Central memory CD8-positive, alpha-beta T cell (primary cell): ENCODE data around the gene CABLES2.
"Not testable (repeated sequence)": the region's sequence is repeated elsewhere in the genome, so short reads cannot be mapped to it uniquely, and the experiment has no call there.

Experiments
- ATAC-seq: fragments of 150-1000 bp; cut with Tn5 transposase; replicated peaks from 2 replicates; pipeline ENCODE4 v1.10.0; 2022; ENCODE audit warnings: mild to moderate bottlenecking, moderate FRiP score, moderate number of reproducible peaks; ENCODE audit not compliant: poor library complexity, severe bottlenecking; ENCODE audit errors: extremely low read depth
- DNase-seq, 2 donors: peaks; one replicate each; pipeline ENCODE4 v3.0.0; 2021; ENCODE audit warnings: low spot score in 2 of 2
- H3K27ac Mint-ChIP-seq: one replicate; pipeline ENCODE4 v1.8.0; 2022; ENCODE audit warnings: low read depth, mild to moderate bottlenecking, moderate library complexity, mixed read lengths
- H3K27me3 Mint-ChIP-seq: one replicate; pipeline ENCODE4 v1.8.0; 2022; ENCODE audit warnings: mixed read lengths
- H3K36me3 Mint-ChIP-seq: one replicate; pipeline ENCODE4 v1.8.0; 2022; ENCODE audit warnings: mild to moderate bottlenecking, moderate library complexity, mixed read lengths; ENCODE audit not compliant: insufficient read depth
- H3K4me1 Mint-ChIP-seq: one replicate; pipeline ENCODE4 v1.8.0; 2022; ENCODE audit warnings: mixed read lengths
- H3K4me3 Mint-ChIP-seq: one replicate; pipeline ENCODE4 v1.8.0; 2022; ENCODE audit warnings: mild to moderate bottlenecking, moderate library complexity, mixed read lengths
- H3K9me3 Mint-ChIP-seq: one replicate; pipeline ENCODE4 v1.8.0; 2022; ENCODE audit warnings: mixed read lengths

CABLES2 gene

DNA sequence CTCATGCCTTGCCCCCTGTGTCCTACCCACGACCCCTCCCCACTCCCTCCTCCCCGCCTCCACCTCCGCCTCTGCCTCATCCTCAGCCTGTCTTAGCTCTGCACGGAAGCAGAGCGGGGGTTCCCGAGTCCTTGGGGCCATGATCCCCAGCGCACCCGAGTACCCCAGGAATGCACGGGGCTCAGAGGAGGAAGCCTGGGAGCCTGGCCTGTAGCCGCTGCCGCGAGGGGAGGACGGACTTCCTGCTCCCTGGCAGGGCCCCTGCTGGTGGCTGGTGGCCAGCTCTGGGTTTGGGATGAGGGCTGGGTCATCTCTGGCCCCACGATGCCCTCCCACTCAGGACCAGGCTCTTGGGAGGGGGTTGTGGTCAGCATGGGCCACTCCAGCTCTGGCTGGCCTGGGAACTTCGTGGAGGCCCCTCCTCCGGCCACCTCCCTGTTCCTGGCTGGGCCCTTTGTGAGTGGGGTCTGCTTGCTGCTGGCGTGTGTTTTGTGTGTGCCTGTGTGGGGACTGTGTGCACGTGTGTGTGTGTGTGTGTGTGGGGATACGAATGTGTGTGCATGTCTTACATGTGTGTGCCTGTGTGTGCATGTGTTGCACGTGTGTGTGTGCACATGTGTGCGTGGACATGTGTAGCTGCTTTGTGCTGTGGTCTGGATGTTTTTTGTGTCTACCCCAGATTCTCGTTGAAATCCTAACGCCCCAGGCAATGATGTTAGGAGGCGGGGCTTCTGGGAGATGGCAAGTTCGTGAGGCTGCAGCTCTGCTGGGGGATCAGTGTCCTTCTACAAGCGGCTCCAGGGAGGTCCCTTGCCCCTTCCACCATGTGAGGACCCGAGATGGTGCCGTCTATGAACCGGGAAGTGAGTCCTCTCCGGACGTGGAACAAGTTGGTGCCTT lies 21.6 kb upstream of the CABLES2 start:
- ATAC-seq (no peak), DNase-seq (no peak)
- Mint-ChIP-seq H3K4me3 (no peak overlapping the region), H3K4me1 (no peaks in the 10 kb centered on the region), H3K27ac (no peak overlapping the region), H3K9me3 (no peaks in the 10 kb centered on the region), H3K36me3 (no peaks in the 10 kb centered on the region), H3K27me3 (peaks cover 26% of the 10 kb centered on the region)

DNA sequence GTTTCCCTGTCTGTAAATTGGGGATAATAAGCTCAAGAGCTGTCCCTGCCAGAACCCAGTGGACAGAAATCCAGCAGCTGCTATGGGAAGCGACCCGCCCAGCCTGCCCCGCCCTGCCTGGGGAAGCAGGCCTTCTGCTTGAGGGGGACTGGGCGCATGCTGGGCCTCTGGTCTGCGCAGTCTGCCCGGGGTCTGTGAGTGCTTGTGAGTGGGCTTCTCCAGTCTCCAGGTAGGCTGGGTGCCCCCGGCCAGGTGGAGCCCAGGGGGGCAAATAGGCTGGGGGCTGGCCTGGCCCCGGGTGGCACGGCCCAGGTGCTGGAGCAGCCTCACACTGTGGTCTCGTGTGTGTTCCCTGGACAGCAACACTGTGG lies 20.9 kb upstream of the CABLES2 start:
- DNase-seq (no peak), ATAC-seq (no peak)
- no peaks in the 10 kb centered on the region for H3K36me3 Mint-ChIP-seq
- H3K4me3 Mint-ChIP-seq = no peak overlapping the region
- no peak overlapping the region for H3K27ac Mint-ChIP-seq
- H3K9me3 Mint-ChIP-seq = no peaks in the 10 kb centered on the region
- H3K27me3 Mint-ChIP-seq = peaks cover 19% of the 10 kb centered on the region
- H3K4me1 Mint-ChIP-seq = no peaks in the 10 kb centered on the region

DNA sequence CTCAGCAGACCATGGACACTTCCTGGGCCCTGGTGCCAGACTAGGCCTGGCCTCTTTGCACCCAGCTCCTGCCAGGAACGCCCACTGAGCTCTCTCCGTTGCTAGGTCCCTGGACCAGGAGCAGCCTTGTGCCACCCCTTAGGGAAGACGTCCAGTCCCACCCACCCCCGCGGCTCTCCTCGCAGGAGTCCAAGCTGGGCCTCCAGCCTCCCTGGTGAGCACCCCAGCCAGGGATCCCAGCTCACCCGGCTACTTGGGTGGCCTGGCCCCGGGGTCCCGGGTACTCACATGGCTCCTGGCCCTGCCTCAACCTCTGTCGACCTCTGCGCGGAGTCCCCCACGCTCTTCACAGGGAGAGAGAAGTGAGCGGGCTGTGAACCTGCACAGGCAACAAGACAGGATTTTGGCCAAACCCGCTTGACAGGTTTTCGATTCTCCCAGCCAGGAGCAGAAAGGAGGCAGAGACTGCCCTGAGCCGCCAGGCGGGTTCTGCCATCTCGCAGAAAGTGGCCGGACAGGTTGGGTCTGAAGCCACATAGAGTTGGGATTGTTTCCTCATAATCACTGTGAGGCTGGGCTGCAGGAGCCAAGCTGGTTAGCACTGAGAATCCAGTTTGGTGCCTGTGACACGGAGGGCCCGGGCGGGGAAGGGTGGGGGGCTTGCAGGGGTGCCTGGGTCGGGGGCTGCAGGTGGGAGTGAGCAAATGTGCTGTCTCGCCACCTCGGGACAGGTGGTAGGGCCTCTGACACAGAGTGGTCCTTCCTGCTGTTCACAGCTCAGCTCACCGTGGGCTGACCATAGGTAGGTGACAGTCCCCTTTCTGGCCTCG lies 20.3 kb upstream of the CABLES2 start, which contains the start of gene RBBP8NL:
Gene RBBP8NL (minus strand): TSS at position 368 of the 830 bp plus-strand sequence. CDS start 7,892 bp downstream, outside the sequence.
- H3K27ac Mint-ChIP-seq = no peak within 1 kb of the TSS
- no peaks in the 10 kb centered on the region for H3K36me3 Mint-ChIP-seq
- H3K9me3 Mint-ChIP-seq = no peaks in the 10 kb centered on the region
- ATAC-seq (no peak), DNase-seq (no peak)
- H3K4me3 Mint-ChIP-seq = no peak within 1 kb of the TSS
- H3K27me3 Mint-ChIP-seq = peaks cover 13% of the 10 kb centered on the region
- no peaks in the 10 kb centered on the region for H3K4me1 Mint-ChIP-seq

DNA sequence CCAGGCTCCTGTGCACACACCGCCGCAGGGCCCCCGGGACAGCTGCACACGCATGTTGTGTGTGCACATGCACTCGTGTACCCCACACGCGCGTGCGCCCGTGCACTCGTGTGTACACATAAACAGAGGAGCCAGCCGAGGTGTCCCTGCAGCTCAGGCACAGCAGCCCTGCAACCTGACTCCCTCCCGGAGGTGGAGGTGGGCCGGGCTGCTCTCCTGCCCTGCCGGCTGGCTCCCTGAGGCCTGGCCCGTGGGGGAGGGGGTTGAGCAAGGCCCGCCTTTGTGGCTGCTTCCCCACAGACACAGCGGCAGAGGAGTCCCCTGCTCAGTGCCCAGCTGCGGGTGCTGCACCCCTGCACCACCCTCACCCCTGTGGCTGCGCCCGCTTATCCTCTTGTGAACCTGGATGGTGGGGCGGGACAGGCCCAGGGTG lies 19.6 kb upstream of the CABLES2 start:
- no peak overlapping the region for H3K27ac Mint-ChIP-seq
- no peaks in the 10 kb centered on the region for H3K4me1 Mint-ChIP-seq
- no peak for DNase-seq
- ATAC-seq = no peak
- H3K36me3 Mint-ChIP-seq = no peaks in the 10 kb centered on the region
- no peak overlapping the region for H3K4me3 Mint-ChIP-seq
- peaks cover 9% of the 10 kb centered on the region for H3K27me3 Mint-ChIP-seq
- H3K9me3 Mint-ChIP-seq = no peaks in the 10 kb centered on the region

DNA sequence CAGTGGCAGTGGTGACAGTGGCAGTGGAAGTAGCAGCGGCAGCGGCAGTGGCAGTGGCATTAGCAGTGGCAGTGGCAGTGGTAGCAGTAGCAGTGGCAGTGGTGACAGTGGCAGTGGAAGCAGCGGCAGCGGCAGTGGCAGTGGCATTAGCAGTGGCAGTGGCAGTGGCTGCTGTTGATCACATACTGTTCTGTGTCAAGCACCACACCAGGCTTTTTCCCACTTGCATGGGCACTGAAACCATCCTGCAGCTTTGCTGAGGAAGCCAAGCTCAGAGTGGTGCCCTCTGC lies 18.9 kb upstream of the CABLES2 start:
- not testable (repeated sequence) for H3K9me3 Mint-ChIP-seq, DNase-seq, H3K27ac Mint-ChIP-seq, ATAC-seq, H3K4me3 Mint-ChIP-seq, H3K36me3 Mint-ChIP-seq, H3K4me1 Mint-ChIP-seq, H3K27me3 Mint-ChIP-seq

DNA sequence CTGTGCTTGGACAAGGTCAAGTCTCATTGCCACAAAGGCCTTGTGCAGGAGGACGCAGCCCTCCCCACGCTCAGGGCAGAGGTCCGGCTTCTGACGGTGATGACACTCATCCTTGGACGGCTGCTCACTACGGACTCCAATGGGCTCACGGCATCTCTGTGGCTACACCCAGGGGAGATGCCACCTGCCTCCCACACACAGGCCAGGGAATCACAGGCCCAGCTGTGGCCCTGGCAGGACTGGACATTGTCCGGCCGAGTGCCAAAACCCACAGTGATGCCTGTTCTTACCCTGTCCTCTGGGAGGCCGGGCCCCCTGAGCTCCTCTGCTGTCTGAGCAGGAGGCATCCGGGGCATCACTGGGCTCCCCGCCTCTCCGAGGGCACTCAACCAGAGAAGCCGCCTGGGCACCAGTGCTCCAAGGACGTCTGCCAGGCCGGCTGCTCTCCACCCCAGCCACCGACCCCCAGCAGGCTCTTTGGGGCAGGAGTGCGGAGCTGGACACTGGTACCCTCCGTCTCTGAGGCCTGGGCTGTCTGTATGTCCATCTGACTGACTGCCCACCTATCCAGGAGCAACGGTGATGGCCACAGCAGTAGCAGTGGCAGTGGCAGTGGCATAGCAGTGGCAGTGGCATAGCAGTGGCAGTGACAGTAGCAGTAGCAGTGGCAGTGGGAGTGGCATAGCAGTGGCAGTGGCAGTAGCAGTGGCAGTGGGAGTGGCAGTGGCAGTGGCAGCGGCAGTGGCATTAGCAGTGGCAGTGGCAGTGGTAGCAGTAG lies 18.4 kb upstream of the CABLES2 start:
- no peaks in the 10 kb centered on the region for H3K4me1 Mint-ChIP-seq
- H3K36me3 Mint-ChIP-seq = no peaks in the 10 kb centered on the region
- H3K4me3 Mint-ChIP-seq = no peak overlapping the region
- H3K9me3 Mint-ChIP-seq = no peaks in the 10 kb centered on the region
- no peaks in the 10 kb centered on the region for H3K27me3 Mint-ChIP-seq
- ATAC-seq (no peak), DNase-seq (no peak)
- H3K27ac Mint-ChIP-seq = no peak overlapping the region

DNA sequence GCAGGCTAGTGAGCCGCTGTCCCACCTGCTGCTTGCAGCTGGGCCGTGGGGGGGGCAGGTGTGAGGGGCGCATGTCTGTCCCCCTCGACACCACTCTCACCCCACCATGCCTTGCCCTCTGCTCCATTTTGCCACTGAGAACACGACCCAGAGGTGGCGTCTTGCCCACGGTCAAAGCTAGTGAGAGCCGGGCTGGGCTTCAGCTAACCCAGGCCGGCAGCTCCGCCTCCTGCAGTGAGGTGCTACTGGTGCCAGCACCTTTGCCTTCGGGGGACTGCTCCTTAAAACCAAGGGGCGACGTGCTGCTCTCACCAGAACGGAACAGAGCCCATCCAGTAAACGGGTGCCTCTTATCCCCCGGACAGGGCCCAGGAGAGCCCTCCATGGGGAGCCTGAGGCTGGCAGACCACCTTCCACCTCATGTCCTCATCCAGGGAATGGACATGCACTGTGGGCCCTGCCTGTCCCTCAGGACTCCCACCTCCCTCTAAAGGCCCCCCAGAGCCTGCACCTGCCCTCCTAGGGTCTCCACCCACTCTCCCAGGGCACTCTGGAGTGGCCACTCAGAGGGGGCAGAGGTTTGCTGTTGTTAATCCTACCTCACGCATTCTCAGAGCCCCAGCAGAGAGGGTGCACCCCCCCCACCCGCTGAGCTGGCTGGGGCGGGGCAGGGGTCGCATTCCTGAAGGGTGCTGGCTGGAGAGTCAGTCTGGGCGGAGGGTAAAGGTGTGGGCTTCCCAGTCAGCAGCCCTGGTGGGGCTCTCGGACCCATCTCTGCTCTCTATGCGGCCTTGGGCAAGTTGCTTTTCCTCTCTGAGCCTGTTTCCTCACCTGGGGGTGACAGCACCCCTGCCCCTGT lies 17.4 kb upstream of the CABLES2 start:
- DNase-seq (no peak), ATAC-seq (no peak)
- Mint-ChIP-seq H3K9me3 (no peaks in the 10 kb centered on the region), H3K27me3 (no peaks in the 10 kb centered on the region), H3K4me1 (no peaks in the 10 kb centered on the region), H3K27ac (no peak overlapping the region), H3K4me3 (no peak overlapping the region), H3K36me3 (no peaks in the 10 kb centered on the region)

DNA sequence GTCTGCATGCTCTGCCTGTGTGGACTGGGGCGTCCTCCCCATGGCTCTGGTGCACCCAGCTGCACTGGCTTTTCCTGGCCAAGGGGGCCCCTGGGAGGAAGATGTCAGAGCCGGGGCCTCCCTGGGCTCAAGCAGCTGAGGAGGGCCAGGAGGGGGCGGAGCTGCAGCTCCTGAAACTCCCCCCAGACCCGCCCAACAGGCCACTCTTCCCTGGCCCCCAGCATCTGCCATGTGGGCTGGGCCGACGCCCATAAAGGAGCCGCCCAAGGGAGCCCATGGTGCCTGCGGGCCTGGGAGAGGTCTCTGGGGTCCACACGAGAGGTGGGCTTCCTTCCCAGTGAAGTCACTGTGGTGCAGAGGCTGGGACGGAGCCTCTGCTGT lies 16.2 kb upstream of the CABLES2 start:
- DNase-seq = no peak
- Mint-ChIP-seq H3K27me3 (no peaks in the 10 kb centered on the region), H3K4me3 (no peak overlapping the region), H3K36me3 (no peaks in the 10 kb centered on the region), H3K27ac (no peak overlapping the region), H3K9me3 (no peaks in the 10 kb centered on the region), H3K4me1 (no peaks in the 10 kb centered on the region)
- no peak for ATAC-seq

DNA sequence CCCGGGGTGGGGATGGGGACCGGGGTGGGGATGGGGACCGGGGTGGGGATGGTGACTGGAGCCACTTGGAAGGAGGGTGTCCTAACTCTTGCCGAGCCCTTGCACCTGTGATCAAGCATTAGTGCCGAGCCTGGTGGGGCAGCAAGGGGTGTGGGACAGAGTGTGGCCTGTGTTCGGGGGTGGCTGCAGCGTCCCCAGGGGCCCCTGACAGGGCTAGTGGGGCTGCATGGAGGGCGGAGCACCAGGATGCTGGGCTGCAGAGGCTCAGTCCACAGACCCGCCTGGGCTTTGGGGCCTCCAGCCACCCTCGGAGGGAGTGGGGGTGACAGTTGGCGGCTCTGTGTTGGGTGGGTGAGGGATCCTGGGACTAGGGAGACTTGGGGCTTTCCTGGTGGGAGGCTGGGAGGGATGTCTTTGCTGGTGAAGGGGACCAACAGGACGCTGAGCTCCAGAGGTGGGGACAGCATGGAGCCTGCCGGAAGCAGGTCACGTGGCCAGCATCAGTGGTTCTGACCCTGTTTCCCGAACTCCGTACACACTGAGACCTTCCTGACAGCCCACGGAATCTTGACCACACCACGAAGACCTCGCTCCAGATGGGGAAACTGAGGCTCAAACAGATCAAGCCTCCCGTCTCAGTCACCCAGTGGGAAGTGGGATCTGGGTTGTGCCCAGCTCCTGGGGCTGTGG lies 15.7 kb upstream of the CABLES2 start:
- no peaks in the 10 kb centered on the region for H3K27me3 Mint-ChIP-seq
- H3K9me3 Mint-ChIP-seq = no peaks in the 10 kb centered on the region

DNA sequence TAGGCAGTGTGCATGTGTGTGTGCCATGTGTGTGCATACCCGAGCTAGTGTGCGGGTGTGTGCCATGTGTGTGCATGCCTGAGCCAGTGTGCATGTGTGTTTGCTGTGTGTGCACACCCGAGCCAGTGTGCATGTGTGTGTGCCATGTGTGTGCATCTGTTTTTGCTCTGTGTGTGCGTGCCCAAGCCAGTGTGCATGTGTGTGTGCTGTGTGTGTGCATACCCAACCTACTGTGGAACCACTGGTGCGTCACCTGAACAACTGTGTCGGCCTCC lies 14.6 kb upstream of the CABLES2 start:
- Mint-ChIP-seq H3K4me1 (no peaks in the 10 kb centered on the region), H3K4me3 (no peak overlapping the region), H3K9me3 (no peaks in the 10 kb centered on the region), H3K27ac (no peak overlapping the region), H3K27me3 (no peaks in the 10 kb centered on the region), H3K36me3 (no peaks in the 10 kb centered on the region)
- ATAC-seq = no peak
- no peak for DNase-seq

More for the DNA sequence above, 15.7 kb upstream of the CABLES2 start:
- H3K27ac Mint-ChIP-seq = no peak overlapping the region
- no peak for ATAC-seq
- H3K36me3 Mint-ChIP-seq = no peaks in the 10 kb centered on the region
- H3K4me3 Mint-ChIP-seq = no peak overlapping the region
- no peaks in the 10 kb centered on the region for H3K4me1 Mint-ChIP-seq
- DNase-seq = no peak

DNA sequence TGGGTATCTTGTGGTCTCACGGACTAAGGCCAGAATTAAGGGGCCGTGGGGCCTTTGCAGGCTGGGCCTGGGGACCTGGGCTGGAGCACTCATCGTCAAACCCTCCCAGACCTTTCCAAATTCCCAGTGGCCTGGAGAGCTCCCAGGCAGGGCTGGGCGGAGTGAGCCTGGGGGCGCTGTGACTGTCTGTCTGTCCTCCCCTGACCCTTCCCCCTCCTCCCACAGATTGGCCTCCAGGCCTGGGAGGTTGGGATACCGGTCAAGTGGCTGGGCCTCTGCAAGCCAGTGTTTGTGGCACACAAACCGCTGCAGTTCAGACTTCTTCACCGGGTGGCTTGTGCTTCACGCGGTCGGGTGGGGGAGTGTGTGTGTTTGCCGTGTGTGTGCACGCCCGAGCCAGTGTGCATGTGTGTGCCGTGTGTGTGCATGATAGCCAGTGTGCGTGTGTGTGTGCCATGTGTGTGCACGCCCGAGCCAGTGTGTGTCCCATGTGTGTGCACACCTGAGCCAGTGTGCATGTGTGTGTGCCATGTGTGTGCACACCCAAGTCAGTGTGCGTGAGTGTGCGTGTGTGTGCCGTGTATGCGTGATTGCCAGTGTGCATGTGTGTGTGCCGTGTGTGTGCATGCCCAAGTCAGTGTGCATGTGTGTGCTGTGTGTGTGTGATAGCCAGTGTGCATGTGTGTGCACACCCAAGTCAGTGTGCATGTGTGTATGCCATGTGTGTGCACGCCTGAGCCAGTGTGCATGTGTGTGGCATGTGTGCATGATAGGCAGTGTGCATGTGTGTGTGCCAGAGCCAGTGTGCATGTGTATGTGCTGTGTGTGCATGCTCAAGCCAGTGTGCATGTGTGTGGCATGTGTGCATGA lies 14.0 kb upstream of the CABLES2 start:
- DNase-seq = no peak
- H3K27me3 Mint-ChIP-seq = no peaks in the 10 kb centered on the region
- H3K9me3 Mint-ChIP-seq = no peaks in the 10 kb centered on the region
- H3K27ac Mint-ChIP-seq = no peak overlapping the region
- no peaks in the 10 kb centered on the region for H3K36me3 Mint-ChIP-seq
- ATAC-seq = no peak
- no peaks in the 10 kb centered on the region for H3K4me1 Mint-ChIP-seq
- H3K4me3 Mint-ChIP-seq = no peak overlapping the region
